ENCODE data around the gene SLC4A11.
"Not testable (repeated sequence)": the region's sequence is repeated elsewhere in the genome, so short reads cannot be mapped to it uniquely, and the experiment has no call there.

SLC4A11 gene

GRCh38 chr20:3203315-3204123, 35.5 kb downstream of the SLC4A11 start:
- DNase-seq (ENCODE audit: low read depth in 2 of 2, low spot score in 1 of 2): no peak

- no peak for DNase-seq (ENCODE audit: low read depth in 2 of 2, low spot score in 1 of 2)
Observed at GRCh38 chr20:3202965-3203314, 36.0 kb downstream of the SLC4A11 start.

- DNase-seq (ENCODE audit: low read depth in 2 of 2, low spot score in 1 of 2): no peak
Observed at GRCh38 chr20:3199976-3200755, 38.8 kb downstream of the SLC4A11 start.

- DNase-seq (ENCODE audit: low read depth in 2 of 2, low spot score in 1 of 2): no peak
Observed at GRCh38 chr20:3199206-3199605, 39.8 kb downstream of the SLC4A11 start.

- no peak for DNase-seq (ENCODE audit: low read depth in 2 of 2, low spot score in 1 of 2)
Observed at GRCh38 chr20:3195590-3196237, 43.3 kb downstream of the SLC4A11 start.

GRCh38 chr20:3194617-3195280, 44.2 kb downstream of the SLC4A11 start:
- no peak for DNase-seq (ENCODE audit: low read depth in 2 of 2, low spot score in 1 of 2)

GRCh38 chr20:3193806-3194616, 45.0 kb downstream of the SLC4A11 start:
- DNase-seq (ENCODE audit: low read depth in 2 of 2, low spot score in 1 of 2): no peak

GRCh38 chr20:3192226-3193015, 46.6 kb downstream of the SLC4A11 start:
- DNase-seq (ENCODE audit: low read depth in 2 of 2, low spot score in 1 of 2): no peak

- DNase-seq (ENCODE audit: low read depth in 2 of 2, low spot score in 1 of 2): no peak
Observed at GRCh38 chr20:3190681-3191111, 48.3 kb downstream of the SLC4A11 start.

GRCh38 chr20:3189561-3190131, 49.3 kb downstream of the SLC4A11 start:
- no peak for DNase-seq (ENCODE audit: low read depth in 2 of 2, low spot score in 1 of 2)

- no peak for DNase-seq (ENCODE audit: low read depth in 2 of 2, low spot score in 1 of 2)
Observed at GRCh38 chr20:3188823-3189413, 50.1 kb downstream of the SLC4A11 start.

GRCh38 chr20:3187861-3188260, 51.1 kb downstream of the SLC4A11 start:
- not testable (repeated sequence) for DNase-seq (ENCODE audit: low read depth in 2 of 2, low spot score in 1 of 2)

GRCh38 chr20:3183896-3184612, 54.9 kb downstream of the SLC4A11 start:
- DNase-seq (ENCODE audit: low read depth in 2 of 2, low spot score in 1 of 2): no peak

- DNase-seq (ENCODE audit: low read depth in 2 of 2, low spot score in 1 of 2): not testable (repeated sequence)
Observed at GRCh38 chr20:3182429-3182828, 56.6 kb downstream of the SLC4A11 start.

- no peak for DNase-seq (ENCODE audit: low read depth in 2 of 2, low spot score in 1 of 2)
Observed at GRCh38 chr20:3181270-3181669, 57.7 kb downstream of the SLC4A11 start.

- DNase-seq (ENCODE audit: low read depth in 2 of 2, low spot score in 1 of 2): no peak
Observed at GRCh38 chr20:3180319-3180718, 58.7 kb downstream of the SLC4A11 start.

- DNase-seq (ENCODE audit: low read depth in 2 of 2, low spot score in 1 of 2): no peak
Observed at GRCh38 chr20:3177746-3178485, 61.1 kb downstream of the SLC4A11 start.
